Thyroid gland (tissue), 4 donors: ENCODE results near the gene ASCL1. TPM values are rescaled to one million over a fixed set of nuclear protein-coding genes. Genes with fewer than 3 reads are reported as not detected.
A peak's percentile ranks its signal among the peaks of the same experiment; 100 is the strongest.

ENCODE experiments used
- DNase-seq, 2 donors: peaks; one replicate each; pipeline ENCODE4 v3.0.0-alpha.2; 2019
- H3K27ac ChIP-seq, 3 donors: fragments of 200-600 bp; sonication (generic); 1 replicate in 2 of 3; 2 replicates in 1 of 3; pipeline ENCODE4 v1.5.1; 2016 to 2019; ENCODE audit warnings: mild to moderate bottlenecking in 1 of 3, moderate library complexity in 1 of 3
- H3K27me3 ChIP-seq: fragments of 200-600 bp; sonication (generic); one replicate; pipeline ENCODE4 v1.5.1; 2019
- H3K36me3 ChIP-seq, 2 donors: fragments of 200-600 bp; sonication (generic); one replicate each; pipeline ENCODE4 v1.5.1; 2016 to 2019
- H3K4me1 ChIP-seq, 2 donors: fragments of 200-600 bp; sonication (generic); one replicate each; pipeline ENCODE4 v1.5.1; 2017 to 2019
- H3K4me3 ChIP-seq, 3 donors: fragments of 200-600 bp; sonication (generic); replicated peaks in 1 of 3; 1 replicate in 2 of 3; 2 replicates in 1 of 3; pipeline ENCODE4 v1.5.1; 2016; ENCODE audit warnings: mild to moderate bottlenecking in 1 of 3
- H3K9me3 ChIP-seq: fragments of 200-600 bp; sonication (generic); one replicate; pipeline ENCODE4 v1.5.1; 2017
- POLR2A ChIP-seq, 2 donors: fragments of 450-650 bp; IDR thresholded peaks; one replicate each; pipeline ENCODE4 v1.6.1; 2017; ENCODE audit warnings: antibody characterized with exemption in 2 of 2, mild to moderate bottlenecking in 2 of 2, moderate library complexity in 1 of 2
- WGBS, 2 donors: methylation state at CpG; one replicate each; pipeline ENCODE4 v1.1.5; 2017; 5-methylcytosine and 5-hydroxymethylcytosine counted together
- intact Hi-C: fragments of 100-400 bp; cut with DNase I; formaldehyde crosslinking; loops from one replicate; pipeline ENCODE4 v1.15.1; 2023
- total RNA-seq, 4 donors: library from RNA; depleted of rRNA; stranded (reverse); fragments of >200 nt; gene quantifications; one replicate each; pipeline ENCODE4 v1.2.3, GENCODE V29; 2016
- TF ChIP-seq, protein P1 (sequence below), 6 experiments: fragments of 200-600 bp in 3 of 6; fragments of 450-650 bp in 3 of 6; sonication (generic) in 3 of 6; IDR thresholded peaks; one replicate each; pipeline ENCODE4 v1.5.1; 2016 to 2019; ENCODE audit warnings: antibody characterized with exemption in 6 of 6, mild to moderate bottlenecking in 2 of 6, inconsistent platforms in 1 of 6, moderate library complexity in 1 of 6

Gene ASCL1
- total RNA-seq, 4 donors from 2014 or later, result 0.13 to 1.7 (median 0.49) TPM; not detected in 1

DNA sequence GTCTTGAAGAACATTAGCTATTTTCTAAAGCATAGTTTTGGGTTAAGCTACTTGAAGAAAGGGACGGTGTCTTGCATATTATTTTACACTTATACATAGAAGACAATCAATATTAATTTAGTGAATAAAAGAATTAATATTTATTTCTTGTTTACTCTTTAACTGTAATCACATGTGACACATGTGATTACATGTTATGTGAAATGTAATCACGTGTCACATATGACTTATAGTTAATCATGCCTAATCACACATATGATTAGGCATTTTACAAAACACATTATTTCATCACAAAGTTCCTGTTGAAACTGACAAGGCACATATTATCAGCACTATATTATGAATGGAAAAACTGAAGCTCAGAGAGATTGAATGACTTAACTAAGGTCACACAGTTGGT is 45.2 kb upstream of the ASCL1 start:
- Histone ChIP-seq H3K9me3 (no peaks in the 10 kb centered on the region), H3K27ac (no peak overlapping the region), H3K27me3 (no peaks in the 10 kb centered on the region), H3K36me3 (no peaks in the 10 kb centered on the region), H3K4me3 (no peak overlapping the region), H3K4me1 (no peaks in the 10 kb centered on the region)
- intact Hi-C loops, result no loop called here
- TF ChIP-seq POLR2A (IDR thresholded peaks at IDR 0.05), result no peak
- TF ChIP-seq, protein P1, sequence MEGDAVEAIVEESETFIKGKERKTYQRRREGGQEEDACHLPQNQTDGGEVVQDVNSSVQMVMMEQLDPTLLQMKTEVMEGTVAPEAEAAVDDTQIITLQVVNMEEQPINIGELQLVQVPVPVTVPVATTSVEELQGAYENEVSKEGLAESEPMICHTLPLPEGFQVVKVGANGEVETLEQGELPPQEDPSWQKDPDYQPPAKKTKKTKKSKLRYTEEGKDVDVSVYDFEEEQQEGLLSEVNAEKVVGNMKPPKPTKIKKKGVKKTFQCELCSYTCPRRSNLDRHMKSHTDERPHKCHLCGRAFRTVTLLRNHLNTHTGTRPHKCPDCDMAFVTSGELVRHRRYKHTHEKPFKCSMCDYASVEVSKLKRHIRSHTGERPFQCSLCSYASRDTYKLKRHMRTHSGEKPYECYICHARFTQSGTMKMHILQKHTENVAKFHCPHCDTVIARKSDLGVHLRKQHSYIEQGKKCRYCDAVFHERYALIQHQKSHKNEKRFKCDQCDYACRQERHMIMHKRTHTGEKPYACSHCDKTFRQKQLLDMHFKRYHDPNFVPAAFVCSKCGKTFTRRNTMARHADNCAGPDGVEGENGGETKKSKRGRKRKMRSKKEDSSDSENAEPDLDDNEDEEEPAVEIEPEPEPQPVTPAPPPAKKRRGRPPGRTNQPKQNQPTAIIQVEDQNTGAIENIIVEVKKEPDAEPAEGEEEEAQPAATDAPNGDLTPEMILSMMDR (IDR thresholded peaks at IDR 0.05), result no peak
- WGBS, 2 donors, result 85 to 92% methylated on average over 2 of the region's 2 CpGs
- DNase-seq, result no peak

- Histone ChIP-seq H3K36me3 (no peaks in the 10 kb centered on the region), H3K4me1 (no peaks in the 10 kb centered on the region), H3K4me3 (no peak overlapping the region), H3K27ac (no peak overlapping the region), H3K9me3 (no peaks in the 10 kb centered on the region), H3K27me3 (no peaks in the 10 kb centered on the region)
- 77 to 86% methylated on average over 2 of the region's 2 CpGs for WGBS, 2 donors
- intact Hi-C loops, result no loop called here
- TF ChIP-seq POLR2A (IDR thresholded peaks at IDR 0.05), result no peak
- TF ChIP-seq, protein P1 (IDR thresholded peaks at IDR 0.05), result no peak
- DNase-seq, result no peak
These were observed 43.8 kb upstream of the ASCL1 start for GRCh38 chr12:102913453-102914226.

DNA sequence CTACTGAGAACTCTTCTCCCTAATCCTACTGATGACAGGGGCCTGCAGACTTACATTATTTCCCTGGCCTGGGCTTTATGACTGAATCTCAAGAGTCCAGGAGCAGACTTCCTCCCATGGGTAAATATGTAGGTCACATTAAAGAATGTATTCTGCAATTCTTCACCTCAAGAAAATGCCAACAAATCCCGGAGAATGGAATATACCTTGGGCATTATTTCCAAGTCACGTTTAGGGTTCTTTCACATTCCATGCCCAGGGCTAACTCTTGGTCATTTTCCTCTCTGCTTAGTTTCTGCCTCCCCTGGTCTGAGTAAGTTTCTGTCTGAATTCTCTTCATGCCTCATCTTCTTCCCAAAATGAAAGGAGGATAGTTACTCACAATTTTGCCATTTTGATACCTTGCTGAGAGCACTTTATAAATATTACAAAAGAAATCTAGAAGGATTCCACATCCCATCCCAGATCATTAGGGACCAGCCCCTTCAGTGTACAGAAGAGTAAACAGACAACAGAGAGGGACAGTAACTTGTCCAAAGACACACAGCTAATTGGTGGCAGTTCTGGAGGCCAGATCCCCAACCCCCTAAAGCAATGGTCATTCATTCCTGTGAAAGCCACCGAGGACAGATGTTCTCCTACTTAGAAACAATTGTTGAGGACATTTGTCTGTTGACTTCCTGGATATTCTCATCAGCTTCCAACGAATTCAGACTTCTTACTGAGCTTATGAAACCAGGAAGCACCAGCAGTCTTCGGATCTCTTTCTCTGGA is 41.0 kb upstream of the ASCL1 start:
- Histone ChIP-seq H3K27me3 (no peaks in the 10 kb centered on the region), H3K9me3 (no peaks in the 10 kb centered on the region), H3K36me3 (no peaks in the 10 kb centered on the region), H3K4me1 (no peaks in the 10 kb centered on the region), H3K4me3 (no peak overlapping the region), H3K27ac (no peak overlapping the region)
- intact Hi-C loops, result no loop called here
- WGBS, 2 donors, result 73 to 76% methylated on average over 5 of the region's 5 CpGs
- TF ChIP-seq, protein P1 (IDR thresholded peaks at IDR 0.05), result no peak
- no peak for TF ChIP-seq POLR2A (IDR thresholded peaks at IDR 0.05)
- DNase-seq, result no peak

DNA sequence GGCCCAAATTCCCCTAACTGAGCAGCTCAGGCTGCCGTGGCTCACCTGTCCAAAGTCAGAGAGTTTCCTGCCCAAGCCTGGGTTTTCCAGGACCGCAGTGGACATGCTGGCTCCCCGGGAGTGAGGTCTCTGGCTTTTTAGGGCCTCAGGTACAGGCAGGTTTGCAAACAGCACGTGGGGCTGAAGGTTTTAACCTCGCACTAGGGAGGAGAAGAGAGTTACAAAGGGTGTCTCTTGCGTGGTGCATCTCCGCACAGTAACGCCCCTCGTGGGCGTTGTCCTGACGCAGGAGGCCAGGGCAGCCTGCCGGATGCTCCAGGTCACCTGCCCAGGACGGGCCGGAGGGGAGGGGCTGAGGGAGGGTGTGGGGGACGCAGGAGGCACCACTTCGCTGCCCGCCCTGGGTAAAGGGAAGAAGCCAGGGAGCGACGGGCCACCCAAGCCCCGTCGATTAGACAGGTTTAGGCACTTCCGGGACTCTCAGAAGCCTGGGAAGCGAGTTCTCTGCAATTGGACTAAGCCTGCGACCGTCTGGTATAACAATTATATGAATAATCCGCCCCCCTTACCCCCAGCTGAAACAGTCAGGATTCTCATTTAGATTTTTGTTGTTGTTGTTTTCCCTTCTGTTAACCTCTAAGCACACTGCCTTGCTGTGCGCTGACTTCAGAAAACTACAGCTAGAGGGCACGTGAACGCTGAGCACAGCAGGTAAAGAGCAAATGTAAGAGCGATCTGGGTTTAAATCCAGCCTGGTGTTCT is 40.3 kb upstream of the ASCL1 start, which contains the start of gene PAH:
PAH (minus strand) TSS at position 219 of the 762 bp plus-strand sequence; CDS start at position 105, 114 bp downstream.
- WGBS, 2 donors, result 7% methylated on average over 21 to 26 of the region's 30 CpGs
- intact Hi-C loops, result no loop called here
- Histone ChIP-seq H3K9me3 (no peaks in the 10 kb centered on the region), H3K36me3 (no peaks in the 10 kb centered on the region), H3K27me3 (no peaks in the 10 kb centered on the region), H3K27ac (no peak within 1 kb of the TSS), H3K4me1 (no peaks in the 10 kb centered on the region), H3K4me3 (peak within 1 kb of the TSS in 1 of 3 donors; percentile 7)
- TF ChIP-seq, protein P1 (IDR thresholded peaks at IDR 0.05), result no peak
- peak in 1 of 2 donors; percentile 18 for TF ChIP-seq POLR2A (IDR thresholded peaks at IDR 0.05)
- DNase-seq, result peak; percentile 67
